ENCODE results near the gene ADCY1.
"Not testable (repeated sequence)": the region's sequence is repeated elsewhere in the genome, so short reads cannot be mapped to it uniquely, and the experiment has no call there.

ADCY1 gene

GRCh38 chr7:45543473-45543872, 30.7 kb upstream of the ADCY1 start:
- no peak overlapping the region for H2AFZ ChIP-seq (ENCODE audit: low read depth, low read length, severe bottlenecking)
- no peak overlapping the region for H3K9ac ChIP-seq (ENCODE audit: low read length)
- no peak overlapping the region for H3K27ac ChIP-seq (ENCODE audit: low read depth, low read length)
- no peak overlapping the region for H3K4me3 ChIP-seq (ENCODE audit: insufficient read depth, low read length, poor library complexity, severe bottlenecking)
- no peaks in the 10 kb centered on the region for H3K36me3 ChIP-seq (ENCODE audit: low read length)
- no peaks in the 10 kb centered on the region for H3K9me2 ChIP-seq (replicated peaks; ENCODE audit: insufficient read depth, low read length)
- H3K9me3 ChIP-seq (ENCODE audit: insufficient read depth, low read length) = no peaks in the 10 kb centered on the region; the same call in 1 of the 2 replicates
- H3F3A ChIP-seq (ENCODE audit: insufficient read depth) = no peaks in the 10 kb centered on the region
- H3K4me2 ChIP-seq (ENCODE audit: low read depth, low read length, poor library complexity, severe bottlenecking) = no peak overlapping the region
- no peaks in the 10 kb centered on the region for H3K79me2 ChIP-seq (ENCODE audit: insufficient read depth, low read length)
- no peaks in the 10 kb centered on the region for H4K20me1 ChIP-seq (ENCODE audit: low read depth, low read length)
- TF ChIP-seq CTCF (IDR thresholded peaks at IDR 0.05; ENCODE audit: insufficient read depth, low read length, poor library complexity, severe bottlenecking) (no peak), EZH2phosphoT487 (conservative IDR thresholded peaks at IDR 0.05; ENCODE audit: low read length) (no peak)
- H3K27me3 ChIP-seq (ENCODE audit: low read length) = peaks cover 5% of the 10 kb centered on the region; the same call in 1 of the 2 replicates

GRCh38 chr7:45545105-45545710, 29.0 kb upstream of the ADCY1 start:
- not testable (repeated sequence) for H3K27me3 ChIP-seq (ENCODE audit: low read length)

GRCh38 chr7:45548917-45549316, 25.3 kb upstream of the ADCY1 start:
- not testable (repeated sequence) for H4K20me1 ChIP-seq (ENCODE audit: low read depth, low read length); H3K9me3 ChIP-seq (ENCODE audit: insufficient read depth, low read length); H3F3A ChIP-seq (ENCODE audit: insufficient read depth); H3K9ac ChIP-seq (ENCODE audit: low read length); H3K27me3 ChIP-seq (ENCODE audit: low read length); H3K9me2 ChIP-seq (replicated peaks; ENCODE audit: insufficient read depth, low read length); H3K27ac ChIP-seq (ENCODE audit: low read depth, low read length); H3K4me2 ChIP-seq (ENCODE audit: low read depth, low read length, poor library complexity, severe bottlenecking); H3K4me3 ChIP-seq (ENCODE audit: insufficient read depth, low read length, poor library complexity, severe bottlenecking); H3K79me2 ChIP-seq (ENCODE audit: insufficient read depth, low read length); H3K36me3 ChIP-seq (ENCODE audit: low read length); H2AFZ ChIP-seq (ENCODE audit: low read depth, low read length, severe bottlenecking)

More at GRCh38 chr7:45545105-45545710, 29.0 kb upstream of the ADCY1 start:
- not testable (repeated sequence) for H3K9me3 ChIP-seq (ENCODE audit: insufficient read depth, low read length); H3K27ac ChIP-seq (ENCODE audit: low read depth, low read length); H3K36me3 ChIP-seq (ENCODE audit: low read length); H3K79me2 ChIP-seq (ENCODE audit: insufficient read depth, low read length); H3K9ac ChIP-seq (ENCODE audit: low read length); H3K9me2 ChIP-seq (replicated peaks; ENCODE audit: insufficient read depth, low read length); H3K4me2 ChIP-seq (ENCODE audit: low read depth, low read length, poor library complexity, severe bottlenecking); H3K4me3 ChIP-seq (ENCODE audit: insufficient read depth, low read length, poor library complexity, severe bottlenecking); H2AFZ ChIP-seq (ENCODE audit: low read depth, low read length, severe bottlenecking); H4K20me1 ChIP-seq (ENCODE audit: low read depth, low read length); H3F3A ChIP-seq (ENCODE audit: insufficient read depth)

- TF ChIP-seq CTCF (IDR thresholded peaks at IDR 0.05; ENCODE audit: insufficient read depth, low read length, poor library complexity, severe bottlenecking) = no peak
- no peak for TF ChIP-seq EZH2phosphoT487 (conservative IDR thresholded peaks at IDR 0.05; ENCODE audit: low read length)
Measured at GRCh38 chr7:45563401-45563800, 10.8 kb upstream of the ADCY1 start.

More at GRCh38 chr7:45563401-45563800, 10.8 kb upstream of the ADCY1 start:
- Histone ChIP-seq H3K9me2 (replicated peaks; ENCODE audit: insufficient read depth, low read length) (no peaks in the 10 kb centered on the region), H3K4me2 (ENCODE audit: low read depth, low read length, poor library complexity, severe bottlenecking) (no peak overlapping the region), H3K79me2 (ENCODE audit: insufficient read depth, low read length) (no peaks in the 10 kb centered on the region), H3K27ac (ENCODE audit: low read depth, low read length) (no peak overlapping the region), H3K9ac (ENCODE audit: low read length) (no peak overlapping the region), H3K9me3 (ENCODE audit: insufficient read depth, low read length) (peaks cover 8% of the 10 kb centered on the region; the same call in 1 of the 2 replicates), H2AFZ (ENCODE audit: low read depth, low read length, severe bottlenecking) (no peak overlapping the region), H4K20me1 (ENCODE audit: low read depth, low read length) (no peaks in the 10 kb centered on the region), H3K4me3 (ENCODE audit: insufficient read depth, low read length, poor library complexity, severe bottlenecking) (no peak overlapping the region), H3K36me3 (ENCODE audit: low read length) (no peaks in the 10 kb centered on the region), H3F3A (ENCODE audit: insufficient read depth) (no peaks in the 10 kb centered on the region), H3K27me3 (ENCODE audit: low read length) (no peaks in the 10 kb centered on the region)

All from SU-DHL-6 (cell line).